Neural progenitor cell (in vitro differentiated cells): ENCODE results near the gene PITPNM3. TPM values are rescaled to one million over a fixed set of nuclear protein-coding genes. Genes with fewer than 3 reads are reported as not detected.

Source experiments
- DNase-seq: peaks from one replicate; pipeline ENCODE4 v3.0.0-alpha.2; 2016; ENCODE audit warnings: low spot score
- H2AFZ ChIP-seq: fragments of 200-600 bp; sonication (generic); replicated peaks from 2 replicates; pipeline ENCODE4 v1.6.1; 2016; ENCODE audit warnings: antibody characterized with exemption
- H3F3A ChIP-seq: fragments of 200-600 bp; sonication (generic); 2 replicates; pipeline ENCODE4 v1.6.1; 2016; ENCODE audit warnings: antibody characterized with exemption, low read depth
- H3K27ac ChIP-seq: fragments of 200-600 bp; sonication (generic); 2 replicates; pipeline ENCODE4 v1.5.1; 2016; ENCODE audit warnings: mild to moderate bottlenecking
- H3K27me3 ChIP-seq: fragments of 200-600 bp; sonication (generic); 2 replicates; pipeline ENCODE4 v1.6.1; 2016; ENCODE audit warnings: mild to moderate bottlenecking, moderate library complexity
- H3K36me3 ChIP-seq: fragments of 200-600 bp; sonication (generic); 2 replicates; pipeline ENCODE4 v1.5.1; 2016
- H3K4me1 ChIP-seq: fragments of 200-600 bp; sonication (generic); 2 replicates; pipeline ENCODE4 v1.6.1; 2016; ENCODE audit warnings: mixed run types
- H3K4me2 ChIP-seq: fragments of 200-600 bp; sonication (generic); 2 replicates; pipeline ENCODE4 v1.6.1; 2016
- H3K4me3 ChIP-seq: fragments of 200-600 bp; sonication (generic); 2 replicates; pipeline ENCODE4 v1.5.1; 2016
- H3K79me2 ChIP-seq: fragments of 200-600 bp; sonication (generic); 2 replicates; pipeline ENCODE4 v1.6.1; 2016; ENCODE audit warnings: low read depth
- H3K9ac ChIP-seq: fragments of 200-600 bp; sonication (generic); 2 replicates; pipeline ENCODE4 v1.6.1; 2016
- H3K9me3 ChIP-seq: fragments of 200-600 bp; sonication (generic); 2 replicates; pipeline ENCODE4 v1.5.1; 2016; ENCODE audit warnings: low read depth
- H4K20me1 ChIP-seq: fragments of 200-600 bp; sonication (generic); 2 replicates; pipeline ENCODE4 v1.6.1; 2016; ENCODE audit warnings: low read depth
- H3K27ac Mint-ChIP-seq: 3 replicates; pipeline ENCODE4 v1.8.0; 2021; ENCODE audit warnings: mixed read lengths
- H3K27me3 Mint-ChIP-seq: 2 replicates; pipeline ENCODE4 v1.8.0; 2022; ENCODE audit warnings: low read depth, mild to moderate bottlenecking, inconsistent platforms, moderate library complexity, mixed read lengths; ENCODE audit not compliant: insufficient read depth
- H3K36me3 Mint-ChIP-seq: 3 replicates; pipeline ENCODE4 v1.8.0; 2021; ENCODE audit warnings: mixed read lengths
- H3K4me1 Mint-ChIP-seq: 3 replicates; pipeline ENCODE4 v1.8.0; 2021; ENCODE audit warnings: mixed read lengths
- H3K4me3 Mint-ChIP-seq: 3 replicates; pipeline ENCODE4 v1.8.0; 2021; ENCODE audit warnings: mild to moderate bottlenecking, moderate library complexity, mixed read lengths
- H3K9me3 Mint-ChIP-seq: 3 replicates; pipeline ENCODE4 v1.8.0; 2020; ENCODE audit warnings: mixed read lengths
- CTCF ChIP-seq: fragments of 200-600 bp; sonication (generic); IDR thresholded peaks from 2 replicates; pipeline ENCODE4 v1.5.1; 2017; ENCODE audit warnings: antibody characterized with exemption, mild to moderate bottlenecking
- EZH2 ChIP-seq: fragments of 200-600 bp; sonication (generic); IDR thresholded peaks from 2 replicates; pipeline ENCODE4 v1.6.1; 2017; ENCODE audit warnings: antibody characterized with exemption, mild to moderate bottlenecking, moderate library complexity
- EZH2phosphoT487 ChIP-seq: fragments of 200-600 bp; sonication (generic); IDR thresholded peaks from 2 replicates; pipeline ENCODE4 v1.6.1; 2017; ENCODE audit warnings: antibody characterized with exemption
- total RNA-seq: library from RNA; depleted of rRNA; stranded (reverse); fragments of >200 nt; gene quantifications from 2 replicates; pipeline ENCODE4 v1.2.3, GENCODE V29; 2015; ENCODE audit warnings: low replicate concordance

Gene PITPNM3
- total RNA-seq, 1 donor from 2014 or later = 2.8 TPM

GRCh38 chr17:6496640-6497441 lies 59.5 kb downstream of the PITPNM3 start:
- Histone ChIP-seq H4K20me1 (no peaks in the 10 kb centered on the region), H3K4me1 (peaks cover 39% of the 10 kb centered on the region), H3K27ac (no peak overlapping the region), H3K9ac (no peak overlapping the region), H2AFZ (no peak overlapping the region), H3K9me3 (no peaks in the 10 kb centered on the region), H3K27me3 (no peaks in the 10 kb centered on the region), H3K36me3 (no peaks in the 10 kb centered on the region), H3K4me2 (peak overlapping the region; percentile 67), H3K4me3 (no peak overlapping the region), H3K79me2 (no peaks in the 10 kb centered on the region), H3F3A (peaks cover 37% of the 10 kb centered on the region)
- no peaks in the 10 kb centered on the region for H3K36me3 Mint-ChIP-seq
- no peak for TF ChIP-seq CTCF
- TF ChIP-seq EZH2phosphoT487 = no peak
- no peak for TF ChIP-seq EZH2
- H3K27ac Mint-ChIP-seq = no peak overlapping the region
- H3K9me3 Mint-ChIP-seq = no peaks in the 10 kb centered on the region
- no peak for DNase-seq
- H3K27me3 Mint-ChIP-seq = peaks cover 6% of the 10 kb centered on the region
- H3K4me1 Mint-ChIP-seq = peaks cover 42% of the 10 kb centered on the region
- no peak overlapping the region for H3K4me3 Mint-ChIP-seq

GRCh38 chr17:6496116-6496481 lies 60.3 kb downstream of the PITPNM3 start:
- Mint-ChIP-seq H3K4me3 (peak overlapping the region; percentile 40), H3K9me3 (no peaks in the 10 kb centered on the region), H3K4me1 (peaks cover 44% of the 10 kb centered on the region), H3K36me3 (no peaks in the 10 kb centered on the region), H3K27me3 (peaks cover 6% of the 10 kb centered on the region), H3K27ac (no peak overlapping the region)
- H4K20me1 ChIP-seq = no peaks in the 10 kb centered on the region
- H3K27me3 ChIP-seq = no peaks in the 10 kb centered on the region
- TF ChIP-seq EZH2 (no peak), CTCF (no peak), EZH2phosphoT487 (no peak)
- peaks cover 44% of the 10 kb centered on the region for H3K4me1 ChIP-seq
- no peaks in the 10 kb centered on the region for H3K9me3 ChIP-seq
- H3K36me3 ChIP-seq = no peaks in the 10 kb centered on the region
- no peak overlapping the region for H3K27ac ChIP-seq
- DNase-seq = peak; percentile 63
- H3K79me2 ChIP-seq = no peaks in the 10 kb centered on the region
- peak overlapping the region; percentile 31 for H2AFZ ChIP-seq
- H3K4me3 ChIP-seq = peak overlapping the region; percentile 14
- peak overlapping the region; percentile 67 for H3K4me2 ChIP-seq
- H3F3A ChIP-seq = peaks cover 37% of the 10 kb centered on the region
- H3K9ac ChIP-seq = no peak overlapping the region

GRCh38 chr17:6495450-6496115 lies 60.8 kb downstream of the PITPNM3 start:
- Mint-ChIP-seq H3K9me3 (no peaks in the 10 kb centered on the region), H3K4me1 (peaks cover 46% of the 10 kb centered on the region), H3K4me3 (no peak overlapping the region), H3K36me3 (no peaks in the 10 kb centered on the region), H3K27ac (no peak overlapping the region), H3K27me3 (peaks cover 3% of the 10 kb centered on the region)
- H3K9me3 ChIP-seq = no peaks in the 10 kb centered on the region
- peaks cover 46% of the 10 kb centered on the region for H3K4me1 ChIP-seq
- peak overlapping the region; percentile 67 for H3K4me2 ChIP-seq
- no peaks in the 10 kb centered on the region for H4K20me1 ChIP-seq
- no peak overlapping the region for H3K9ac ChIP-seq
- peak; percentile 35 for TF ChIP-seq CTCF
- TF ChIP-seq EZH2 = no peak
- no peak for TF ChIP-seq EZH2phosphoT487
- peaks cover 37% of the 10 kb centered on the region for H3F3A ChIP-seq
- no peaks in the 10 kb centered on the region for H3K36me3 ChIP-seq
- no peak for DNase-seq
- peak overlapping the region; percentile 14 for H3K4me3 ChIP-seq
- H3K27ac ChIP-seq = no peak overlapping the region
- no peaks in the 10 kb centered on the region for H3K79me2 ChIP-seq
- no peaks in the 10 kb centered on the region for H3K27me3 ChIP-seq
- H2AFZ ChIP-seq = peak overlapping the region; percentile 46
